Fibroblast of villous mesenchyme (primary cell): ENCODE results near the gene TTLL11. TPM values are rescaled to one million over a fixed set of nuclear protein-coding genes. Genes with fewer than 3 reads are reported as not detected.

ENCODE experiments used
- DNase-seq: peaks from one replicate; pipeline ENCODE4 v3.0.0-alpha.2; 2010; ENCODE audit warnings: low read depth
- H3K4me3 ChIP-seq: 2 replicates; pipeline ENCODE4 v1.5.1; 2011; ENCODE audit warnings: low read depth, mild to moderate bottlenecking, low read length
- CTCF ChIP-seq: IDR thresholded peaks from 2 replicates; pipeline ENCODE4 v1.5.1; 2012; ENCODE audit warnings: low read depth, mild to moderate bottlenecking, low read length; ENCODE audit not compliant: insufficient read depth
- total RNA-seq: library from RNA; depleted of rRNA; stranded (reverse); fragments of >200 nt; gene quantifications from 2 replicates; pipeline ENCODE4 v1.2.3, GENCODE V29; 2012

The TTLL11 gene
- total RNA-seq, 1 donor: 4.3 TPM

GRCh38 chr9:121857928-121858327 lies 235.2 kb downstream of the TTLL11 start:
- no peak for DNase-seq
- TF ChIP-seq CTCF: no peak
- no peak overlapping the region for H3K4me3 ChIP-seq

- no peak overlapping the region for H3K4me3 ChIP-seq
- no peak for TF ChIP-seq CTCF
- DNase-seq: no peak
Measured at GRCh38 chr9:121855476-121855875, 237.6 kb downstream of the TTLL11 start.

GRCh38 chr9:121853617-121854395 lies 239.3 kb downstream of the TTLL11 start:
- DNase-seq: no peak
- TF ChIP-seq CTCF: no peak
- H3K4me3 ChIP-seq: no peak overlapping the region

GRCh38 chr9:121852651-121853616 lies 240.2 kb downstream of the TTLL11 start:
- TF ChIP-seq CTCF: no peak
- no peak overlapping the region for H3K4me3 ChIP-seq
- DNase-seq: peak; percentile 40

GRCh38 chr9:121852241-121852640 lies 240.9 kb downstream of the TTLL11 start:
- TF ChIP-seq CTCF: no peak
- DNase-seq: no peak
- H3K4me3 ChIP-seq: no peak overlapping the region

GRCh38 chr9:121851641-121852091 lies 241.4 kb downstream of the TTLL11 start:
- no peak overlapping the region for H3K4me3 ChIP-seq
- DNase-seq: peak; percentile 36
- no peak for TF ChIP-seq CTCF
